Activated naive CD8-positive, alpha-beta T cell treated with anti-CD3 and anti-CD28 coated beads for 36 hours (primary cell): ENCODE data around the gene SBNO1. TPM values are rescaled to one million over a fixed set of nuclear protein-coding genes. Genes with fewer than 3 reads are reported as not detected.

ENCODE experiments used
- DNase-seq: peaks from one replicate; pipeline ENCODE4 v3.0.0; 2021
- H3K27ac Mint-ChIP-seq: one replicate; pipeline ENCODE4 v1.8.0; 2022; ENCODE audit warnings: mild to moderate bottlenecking, moderate library complexity, mixed read lengths
- H3K27me3 Mint-ChIP-seq: one replicate; pipeline ENCODE4 v1.8.0; 2022; ENCODE audit warnings: mild to moderate bottlenecking, mixed read lengths
- H3K36me3 Mint-ChIP-seq: one replicate; pipeline ENCODE4 v1.8.0; 2021; ENCODE audit warnings: mild to moderate bottlenecking, mixed read lengths
- H3K4me1 Mint-ChIP-seq: one replicate; pipeline ENCODE4 v1.8.0; 2021; ENCODE audit warnings: mixed read lengths
- H3K4me3 Mint-ChIP-seq: one replicate; pipeline ENCODE4 v1.8.0; 2022; ENCODE audit warnings: mild to moderate bottlenecking, moderate library complexity, mixed read lengths
- H3K9me3 Mint-ChIP-seq: one replicate; pipeline ENCODE4 v1.8.0; 2022; ENCODE audit warnings: mixed read lengths
- total RNA-seq, 2 experiments: library from RNA; stranded (reverse); gene quantifications; one replicate each; pipeline ENCODE4 v1.2.3, GENCODE V29; 2021

SBNO1 gene
- total RNA-seq, 2 experiments from 2014 or later, result 50.8 to 50.9 TPM

DNA sequence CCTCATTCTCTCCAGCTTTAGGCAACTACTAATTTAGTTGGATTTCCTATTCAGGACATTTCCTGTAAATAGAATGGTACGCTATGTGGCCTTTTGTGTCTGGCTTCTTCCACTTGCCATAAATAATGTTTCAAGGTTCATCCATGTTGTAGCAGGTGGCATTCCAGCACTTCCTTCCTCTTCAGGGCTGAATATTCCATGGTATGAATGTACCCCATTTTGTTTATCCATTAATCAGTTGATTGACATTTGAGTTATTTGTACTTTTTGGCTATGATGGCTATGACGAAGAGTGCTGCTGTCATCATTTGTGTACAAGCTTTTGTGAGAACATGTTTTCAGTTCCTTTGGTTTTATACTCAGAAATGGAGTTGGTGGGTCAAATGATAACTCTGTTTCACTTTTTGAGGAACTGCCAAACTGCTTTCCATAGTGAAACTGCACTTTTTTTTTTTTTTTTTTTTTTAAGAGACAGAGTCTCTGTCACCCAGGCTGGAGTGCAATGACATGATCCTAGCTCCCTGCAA is 86.5 kb downstream of the SBNO1 start:
- Mint-ChIP-seq H3K36me3 (no peaks in the 10 kb centered on the region), H3K4me3 (no peak overlapping the region), H3K27ac (peak overlapping the region; percentile 10), H3K27me3 (no peaks in the 10 kb centered on the region), H3K9me3 (no peaks in the 10 kb centered on the region), H3K4me1 (peaks cover 4% of the 10 kb centered on the region)
- DNase-seq, result no peak

DNA sequence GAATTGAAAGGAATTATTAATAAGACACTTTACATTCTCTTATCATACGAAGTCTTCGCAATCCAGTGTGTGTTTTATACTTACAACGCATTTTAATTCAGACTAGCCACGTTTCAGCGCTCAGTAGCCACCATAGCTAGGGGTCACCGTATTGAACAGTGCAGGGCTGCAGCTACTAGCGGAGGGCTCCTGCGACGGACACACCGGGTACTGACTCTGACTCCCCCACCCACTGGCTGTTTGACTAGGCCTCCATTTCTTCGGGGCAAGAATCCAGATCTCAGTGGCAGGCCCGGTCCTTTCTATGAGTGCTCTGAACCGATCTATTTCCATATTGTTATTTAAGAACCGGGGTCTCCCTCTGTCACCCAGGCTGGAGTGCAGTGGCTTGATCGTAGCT is 91.5 kb downstream of the SBNO1 start:
- Mint-ChIP-seq H3K27me3 (no peaks in the 10 kb centered on the region), H3K36me3 (peaks cover 6% of the 10 kb centered on the region), H3K4me3 (peak overlapping the region; percentile 5), H3K4me1 (peaks cover 19% of the 10 kb centered on the region), H3K9me3 (no peaks in the 10 kb centered on the region), H3K27ac (no peak overlapping the region)
- DNase-seq, result no peak

DNA sequence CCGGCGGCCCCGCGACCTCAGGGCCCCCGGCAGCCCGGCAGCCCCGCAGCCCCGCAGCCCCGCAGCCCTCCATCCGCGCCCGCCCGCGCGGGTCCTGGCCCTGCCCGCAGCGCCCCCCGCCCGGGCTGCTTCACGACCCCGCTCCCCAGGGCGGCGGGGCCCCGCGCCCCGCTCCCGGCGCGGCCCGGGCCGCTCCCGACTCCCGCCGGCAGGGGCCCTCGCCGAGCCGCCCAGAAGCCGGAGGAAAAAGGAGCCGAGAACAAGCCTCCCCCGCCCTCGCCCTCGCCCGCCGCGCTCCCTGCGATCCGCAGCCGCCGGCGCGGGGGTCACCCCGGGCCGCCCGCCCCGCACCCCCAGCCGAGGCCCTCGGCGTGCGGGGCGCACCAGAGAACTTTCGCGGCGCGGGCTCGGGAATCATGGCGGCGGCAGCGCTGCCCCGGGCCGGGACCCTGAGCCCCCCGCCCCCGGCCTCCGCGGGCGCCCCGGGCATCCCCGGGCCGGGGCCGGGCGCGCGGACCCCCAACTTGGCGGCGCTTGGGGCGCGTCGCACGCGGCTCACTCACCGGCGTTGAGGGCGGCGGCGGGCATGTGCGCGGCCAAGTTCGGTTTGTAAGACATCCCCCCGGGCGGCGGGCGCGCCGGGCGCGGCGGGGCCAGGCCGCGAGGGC is 93.5 kb downstream of the SBNO1 start:
- peaks cover 18% of the 10 kb centered on the region for H3K4me1 Mint-ChIP-seq
- peak overlapping the region; percentile 92 for H3K4me3 Mint-ChIP-seq
- H3K9me3 Mint-ChIP-seq, result no peaks in the 10 kb centered on the region
- H3K36me3 Mint-ChIP-seq, result peaks cover 6% of the 10 kb centered on the region
- no peak overlapping the region for H3K27ac Mint-ChIP-seq
- no peaks in the 10 kb centered on the region for H3K27me3 Mint-ChIP-seq
- DNase-seq, result peak; percentile 82

DNA sequence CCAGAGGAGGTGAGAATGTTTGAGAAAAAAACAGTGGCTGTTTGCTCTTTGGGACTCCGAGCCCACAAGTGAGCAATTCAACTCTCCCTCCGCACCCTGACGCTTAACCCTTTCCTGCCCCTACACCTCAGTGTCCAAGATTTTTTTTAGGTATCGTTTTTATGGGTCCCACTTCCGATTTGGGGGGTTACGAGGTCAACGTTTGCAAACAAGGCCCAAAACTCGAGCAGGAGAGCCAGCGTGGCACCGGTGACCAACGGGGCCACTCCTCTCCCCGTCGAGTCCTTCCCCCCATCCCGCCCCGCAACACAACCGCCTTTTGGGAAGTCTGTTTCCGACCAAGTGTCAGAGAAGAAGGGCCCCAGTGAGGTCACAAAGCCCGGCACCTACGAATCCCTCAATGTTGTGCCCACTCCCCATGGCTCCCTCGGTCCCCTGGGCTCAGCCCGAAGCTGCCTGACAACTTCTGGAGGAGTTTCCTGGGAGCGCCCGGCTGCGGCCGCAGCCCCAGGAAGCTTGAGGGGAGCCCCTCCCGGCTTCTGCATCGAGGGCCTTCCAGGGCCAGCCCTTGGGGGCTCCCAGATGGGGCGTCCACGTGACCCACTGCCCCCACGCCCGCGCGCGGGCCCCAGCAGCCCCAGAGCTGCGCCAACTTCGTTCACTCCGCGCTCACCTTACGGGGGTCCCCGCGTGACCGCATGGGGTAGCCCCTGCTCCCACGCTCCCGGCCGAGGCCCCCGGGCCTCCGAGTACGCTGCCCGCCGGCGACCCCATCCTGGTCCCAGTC is 94.2 kb downstream of the SBNO1 start:
- peak; percentile 40 for DNase-seq
- H3K36me3 Mint-ChIP-seq, result peaks cover 6% of the 10 kb centered on the region
- H3K27me3 Mint-ChIP-seq, result no peaks in the 10 kb centered on the region
- H3K4me3 Mint-ChIP-seq, result peak overlapping the region; percentile 92
- H3K27ac Mint-ChIP-seq, result peak overlapping the region; percentile 85
- peaks cover 18% of the 10 kb centered on the region for H3K4me1 Mint-ChIP-seq
- no peaks in the 10 kb centered on the region for H3K9me3 Mint-ChIP-seq

DNA sequence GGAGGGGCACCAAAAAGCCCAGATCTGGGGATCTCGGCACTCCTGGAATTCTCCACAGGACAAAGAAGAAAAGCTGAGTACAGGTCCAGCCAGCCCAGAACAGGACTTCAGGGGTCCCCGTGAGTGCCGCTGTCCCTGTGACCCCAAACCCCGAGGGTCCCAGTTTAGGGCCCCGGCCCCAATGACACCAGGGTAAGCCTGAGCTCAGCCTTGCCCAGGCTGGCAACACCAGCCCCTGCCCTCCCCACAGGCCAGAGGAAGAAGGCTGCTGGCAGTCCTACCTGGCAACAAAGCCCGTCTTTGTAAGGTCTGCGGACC is 94.8 kb downstream of the SBNO1 start:
- Mint-ChIP-seq H3K4me1 (peaks cover 18% of the 10 kb centered on the region), H3K9me3 (no peaks in the 10 kb centered on the region), H3K4me3 (peak overlapping the region; percentile 92), H3K27ac (peak overlapping the region; percentile 85), H3K27me3 (no peaks in the 10 kb centered on the region), H3K36me3 (peaks cover 8% of the 10 kb centered on the region)
- DNase-seq, result no peak

DNA sequence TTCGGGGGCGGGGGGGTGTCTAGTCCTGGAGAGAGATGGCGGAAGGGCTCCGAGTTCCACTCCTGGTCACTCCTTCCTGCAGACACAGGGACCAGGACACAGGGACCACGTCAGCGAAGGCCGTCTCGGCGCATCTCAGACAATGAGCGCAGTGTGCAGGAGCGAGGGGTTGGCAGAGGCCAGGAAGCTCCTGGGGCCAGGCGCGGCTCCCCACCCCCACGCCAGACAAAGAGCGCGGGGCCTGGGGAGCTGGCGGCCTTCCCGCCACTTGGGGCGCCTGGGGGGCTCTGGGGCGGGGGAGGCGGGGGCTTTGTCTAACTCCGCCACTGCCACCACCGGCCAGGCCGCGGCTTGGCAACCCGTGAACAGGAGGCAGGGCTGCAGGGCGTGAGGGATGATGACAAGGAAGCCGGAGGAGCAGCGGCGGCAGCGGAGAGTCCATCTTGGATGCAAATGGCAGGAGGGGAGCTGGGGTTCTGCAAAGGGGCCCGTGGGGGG is 95.2 kb downstream of the SBNO1 start:
- Mint-ChIP-seq H3K9me3 (no peaks in the 10 kb centered on the region), H3K27me3 (no peaks in the 10 kb centered on the region), H3K4me1 (peaks cover 18% of the 10 kb centered on the region), H3K27ac (peak overlapping the region; percentile 85), H3K4me3 (peak overlapping the region; percentile 92), H3K36me3 (peaks cover 10% of the 10 kb centered on the region)
- DNase-seq, result peak; percentile 66

DNA sequence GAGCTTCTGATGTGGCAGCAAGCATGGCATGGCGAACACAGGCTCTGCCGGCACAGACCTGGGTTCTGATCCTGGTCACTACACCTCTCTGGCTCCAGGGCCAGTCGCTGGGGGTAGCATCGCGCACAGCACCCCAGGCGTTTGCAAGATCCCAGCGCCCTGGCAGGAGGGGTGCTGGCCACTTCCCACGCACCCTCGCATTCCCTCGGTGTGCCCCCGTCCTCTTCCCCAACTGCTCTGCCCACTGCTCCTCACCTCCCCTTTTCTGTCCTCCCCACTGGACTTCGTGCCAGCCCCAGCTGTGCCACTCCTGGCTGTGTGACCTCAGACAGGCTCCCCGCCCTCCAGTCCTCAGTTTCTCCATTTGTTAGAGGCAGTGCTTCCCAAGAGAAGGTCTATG is 95.8 kb downstream of the SBNO1 start:
- Mint-ChIP-seq H3K4me1 (peaks cover 18% of the 10 kb centered on the region), H3K36me3 (peaks cover 11% of the 10 kb centered on the region), H3K27ac (peak overlapping the region; percentile 47), H3K27me3 (no peaks in the 10 kb centered on the region), H3K4me3 (peak overlapping the region; percentile 92), H3K9me3 (no peaks in the 10 kb centered on the region)
- no peak for DNase-seq

DNA sequence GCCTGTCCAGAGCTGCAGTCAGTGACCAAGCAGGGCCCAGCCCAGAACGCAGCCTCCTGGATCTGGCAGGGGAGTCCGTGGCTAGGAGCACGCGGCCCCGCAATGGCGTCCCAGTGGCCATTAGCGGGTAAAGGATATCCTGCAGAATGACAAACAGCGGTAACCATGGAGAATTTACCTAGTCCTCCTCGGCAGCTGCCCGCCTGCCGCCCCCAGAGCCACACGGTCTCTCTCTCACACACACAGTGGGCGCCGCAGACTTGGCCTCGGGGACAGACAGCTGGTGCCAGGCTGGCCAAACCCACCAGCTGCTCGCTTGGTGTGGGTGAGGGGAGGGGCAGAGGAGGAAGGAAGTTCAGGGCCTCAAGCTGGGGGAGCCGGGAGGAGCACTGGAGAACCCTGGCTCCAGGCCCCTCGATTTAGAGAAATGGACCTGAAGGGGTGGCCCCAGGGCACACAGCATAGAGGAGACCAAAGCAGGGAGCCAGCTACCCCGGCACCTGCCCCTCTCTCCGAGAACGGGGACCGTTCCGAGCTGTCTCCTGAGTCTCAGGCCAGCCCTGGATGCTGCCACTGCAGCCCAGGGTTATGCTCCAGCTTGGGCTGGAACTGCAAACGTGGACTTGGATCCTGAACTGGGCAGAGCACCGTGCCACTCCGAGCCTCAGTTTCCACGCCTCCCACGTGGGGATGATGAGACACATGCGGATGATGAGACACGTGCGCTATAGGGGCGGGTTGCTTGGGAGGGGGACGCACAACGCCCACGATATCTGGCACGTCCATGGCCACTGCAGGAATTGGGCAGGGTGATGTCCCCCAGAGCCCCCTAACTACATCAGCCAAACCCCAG is 96.4 kb downstream of the SBNO1 start:
- Mint-ChIP-seq H3K36me3 (peaks cover 11% of the 10 kb centered on the region), H3K9me3 (no peaks in the 10 kb centered on the region), H3K4me3 (peak overlapping the region; percentile 92), H3K4me1 (peaks cover 18% of the 10 kb centered on the region), H3K27ac (peak overlapping the region; percentile 31), H3K27me3 (no peaks in the 10 kb centered on the region)
- peak; percentile 12 for DNase-seq

DNA sequence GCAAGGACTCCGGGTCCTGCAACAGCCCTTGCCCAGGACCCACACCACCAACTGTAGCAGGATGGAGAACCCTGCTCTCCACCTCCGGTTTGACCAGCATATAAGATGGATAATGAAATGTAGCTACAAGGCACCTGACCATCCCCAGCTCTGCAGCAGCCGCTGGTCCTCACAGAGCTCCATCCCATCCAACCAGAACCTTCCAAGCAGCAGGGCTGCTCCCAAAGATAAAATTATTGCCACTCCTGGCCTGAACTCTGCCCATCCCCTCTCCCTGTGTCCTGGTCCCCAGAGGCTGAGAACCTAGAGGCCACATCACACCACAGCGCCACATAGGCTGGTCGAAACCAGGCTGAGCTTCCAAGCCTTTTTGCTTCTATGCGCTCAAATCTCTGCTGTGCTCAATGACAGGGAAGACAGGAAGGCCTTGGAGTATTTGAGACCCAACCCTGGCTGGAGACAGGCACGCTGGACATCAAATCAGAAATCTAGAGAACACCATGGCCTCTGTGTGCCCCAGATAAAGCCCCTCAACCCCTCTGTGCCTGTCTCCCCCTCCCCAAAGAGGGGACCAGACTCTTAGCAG is 97.2 kb downstream of the SBNO1 start:
- Mint-ChIP-seq H3K4me1 (peaks cover 18% of the 10 kb centered on the region), H3K4me3 (no peak overlapping the region), H3K27ac (no peak overlapping the region), H3K27me3 (no peaks in the 10 kb centered on the region), H3K36me3 (peaks cover 11% of the 10 kb centered on the region), H3K9me3 (no peaks in the 10 kb centered on the region)
- no peak for DNase-seq

DNA sequence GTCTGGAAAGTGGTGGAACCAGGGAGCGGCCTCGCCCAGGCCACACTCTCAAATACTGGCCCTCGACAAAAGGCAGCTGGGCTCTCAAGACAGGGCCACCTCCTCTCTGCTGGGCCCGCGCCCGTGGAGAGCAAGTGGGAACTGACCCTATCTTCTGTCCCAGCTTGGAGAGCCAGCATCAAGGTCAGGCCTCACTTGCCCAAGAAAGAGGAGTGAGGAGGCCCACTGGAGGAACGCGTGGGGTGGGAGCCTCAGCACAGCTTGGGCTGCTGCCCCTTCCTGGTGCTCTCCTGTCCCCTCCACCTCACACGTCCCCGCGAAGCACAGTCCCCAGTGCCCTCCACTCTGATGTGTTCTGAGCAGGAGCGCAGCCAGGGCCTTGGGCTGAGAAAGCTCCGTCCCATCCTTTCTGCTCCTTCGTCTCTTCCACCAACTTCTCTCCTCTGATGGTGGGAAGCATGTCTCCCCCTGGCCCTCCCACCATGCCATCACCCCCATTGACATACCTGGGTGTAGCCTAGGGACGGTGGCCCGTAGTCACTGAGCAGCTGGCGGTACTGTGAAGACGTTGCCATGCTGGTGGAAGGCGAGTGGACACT is 97.9 kb downstream of the SBNO1 start:
- H3K27me3 Mint-ChIP-seq, result no peaks in the 10 kb centered on the region
- H3K9me3 Mint-ChIP-seq, result no peaks in the 10 kb centered on the region
- H3K36me3 Mint-ChIP-seq, result peaks cover 13% of the 10 kb centered on the region
- no peak for DNase-seq
- no peak overlapping the region for H3K27ac Mint-ChIP-seq
- H3K4me1 Mint-ChIP-seq, result peaks cover 14% of the 10 kb centered on the region
- H3K4me3 Mint-ChIP-seq, result no peak overlapping the region

DNA sequence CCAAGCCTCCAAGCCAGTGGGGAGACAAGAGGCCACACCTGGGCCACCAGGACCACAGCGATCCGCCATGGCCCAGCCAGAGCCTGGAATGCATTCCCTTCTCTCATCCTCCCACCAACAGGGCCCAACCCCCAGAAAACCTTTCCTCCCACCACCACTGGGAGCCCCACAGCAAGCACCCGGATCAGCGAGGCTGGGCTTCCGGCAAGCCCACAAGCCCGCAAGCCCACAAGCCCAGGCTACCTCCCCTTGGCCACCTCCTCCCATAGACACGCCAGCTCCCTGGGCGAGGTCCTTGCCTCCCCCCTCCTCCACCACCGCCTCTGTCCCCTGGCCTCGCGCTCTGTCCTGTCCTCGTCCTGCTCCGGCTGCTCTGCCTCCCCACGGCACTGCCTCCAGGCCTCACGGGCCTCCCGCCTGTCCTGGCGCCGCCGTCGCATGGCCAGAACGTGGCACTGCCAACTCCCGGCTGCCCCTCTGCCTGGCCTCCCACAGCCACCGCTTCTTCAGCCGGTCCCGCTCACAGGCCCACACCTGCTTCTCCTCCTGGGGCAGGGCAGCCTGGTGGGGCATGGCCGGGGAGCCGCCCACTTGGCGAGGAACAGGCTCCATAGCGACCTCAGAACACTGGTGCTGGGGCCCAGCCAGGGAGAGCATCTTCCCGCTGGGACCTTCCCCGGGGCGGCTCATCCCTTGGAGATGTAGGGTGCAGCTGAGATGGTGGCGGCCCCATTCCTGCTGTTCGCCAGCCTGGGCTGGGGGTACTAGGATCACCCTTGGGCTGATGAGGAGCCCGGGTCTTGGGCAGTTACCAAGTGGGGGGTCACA is 98.6 kb downstream of the SBNO1 start:
- Mint-ChIP-seq H3K27me3 (no peaks in the 10 kb centered on the region), H3K36me3 (peaks cover 17% of the 10 kb centered on the region), H3K4me3 (no peak overlapping the region), H3K27ac (no peak overlapping the region), H3K9me3 (no peaks in the 10 kb centered on the region), H3K4me1 (peaks cover 14% of the 10 kb centered on the region)
- no peak for DNase-seq

DNA sequence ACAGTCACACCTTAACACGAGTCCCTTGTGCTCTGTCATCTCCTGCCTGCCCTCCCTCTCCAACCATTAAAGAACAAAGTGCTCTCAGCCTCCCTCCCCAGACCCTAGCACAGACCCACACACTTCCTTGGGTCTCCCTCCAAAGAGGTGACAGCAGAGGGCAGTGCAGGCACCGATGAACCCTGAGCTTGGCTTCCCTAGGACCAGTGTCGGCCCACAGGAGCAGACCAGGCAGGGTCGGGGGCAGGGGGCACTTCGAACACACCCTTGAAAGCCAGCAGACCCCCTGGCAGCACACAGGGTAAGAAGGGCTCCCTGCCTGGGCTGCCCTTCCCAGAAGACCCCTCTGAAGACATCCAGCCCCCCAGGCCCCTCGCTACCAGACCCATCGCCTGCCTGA is 100.0 kb downstream of the SBNO1 start:
- no peak overlapping the region for H3K27ac Mint-ChIP-seq
- no peaks in the 10 kb centered on the region for H3K27me3 Mint-ChIP-seq
- peaks cover 23% of the 10 kb centered on the region for H3K36me3 Mint-ChIP-seq
- peaks cover 11% of the 10 kb centered on the region for H3K4me1 Mint-ChIP-seq
- no peaks in the 10 kb centered on the region for H3K9me3 Mint-ChIP-seq
- DNase-seq, result peak; percentile 15
- no peak overlapping the region for H3K4me3 Mint-ChIP-seq

DNA sequence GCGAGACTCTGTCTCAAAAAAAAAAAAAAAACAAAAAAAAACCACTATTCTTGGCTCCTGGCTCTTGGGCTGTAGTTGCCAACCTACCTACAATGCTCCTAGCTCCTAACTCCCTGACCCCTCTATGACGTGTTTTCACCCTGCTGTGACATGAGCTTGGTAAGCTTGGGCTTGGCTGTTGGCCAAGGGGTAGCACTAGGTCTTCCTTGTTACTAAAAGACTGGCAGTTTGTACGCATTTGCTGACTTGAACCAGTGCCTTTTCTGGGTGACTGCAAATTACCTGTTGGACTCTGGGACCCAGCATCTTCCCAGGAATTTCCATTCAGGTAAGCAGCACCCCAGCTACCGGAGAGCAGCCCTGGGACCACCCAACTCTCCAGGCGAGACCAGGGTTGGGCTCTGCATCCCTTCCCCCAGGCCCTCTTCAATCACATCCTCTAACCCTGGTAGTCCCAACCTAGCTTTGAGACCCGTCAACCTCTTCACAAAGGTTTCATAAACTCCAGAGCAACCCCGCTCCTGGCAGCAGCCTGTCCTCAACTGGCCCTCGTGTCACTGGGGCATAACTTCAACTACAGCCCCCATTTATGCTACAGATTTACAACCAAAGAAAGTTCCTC is 101.3 kb downstream of the SBNO1 start:
- Mint-ChIP-seq H3K4me3 (no peak overlapping the region), H3K27me3 (no peaks in the 10 kb centered on the region), H3K27ac (no peak overlapping the region), H3K36me3 (peaks cover 22% of the 10 kb centered on the region), H3K9me3 (no peaks in the 10 kb centered on the region), H3K4me1 (peaks cover 6% of the 10 kb centered on the region)
- no peak for DNase-seq
